ENCODE results near the gene KIF25.

KIF25 gene

GRCh38 chr6:168086616-168087015 is 89.1 kb downstream of the KIF25 start:
- no peak for DNase-seq (ENCODE audit: low read depth in 2 of 2, low spot score in 1 of 2)

GRCh38 chr6:168087436-168088160 is 90.1 kb downstream of the KIF25 start:
- no peak for DNase-seq (ENCODE audit: low read depth in 2 of 2, low spot score in 1 of 2)

- DNase-seq (ENCODE audit: low read depth in 2 of 2, low spot score in 1 of 2), result no peak
These were observed 90.9 kb downstream of the KIF25 start for GRCh38 chr6:168088161-168089053.

- DNase-seq (ENCODE audit: low read depth in 2 of 2, low spot score in 1 of 2), result no peak
These were observed 92.0 kb downstream of the KIF25 start for GRCh38 chr6:168089186-168090063.

GRCh38 chr6:168090064-168090690 is 92.7 kb downstream of the KIF25 start:
- no peak for DNase-seq (ENCODE audit: low read depth in 2 of 2, low spot score in 1 of 2)

GRCh38 chr6:168090706-168091105 is 93.2 kb downstream of the KIF25 start:
- no peak for DNase-seq (ENCODE audit: low read depth in 2 of 2, low spot score in 1 of 2)

GRCh38 chr6:168091381-168092264 is 94.2 kb downstream of the KIF25 start:
- no peak for DNase-seq (ENCODE audit: low read depth in 2 of 2, low spot score in 1 of 2)

- no peak for DNase-seq (ENCODE audit: low read depth in 2 of 2, low spot score in 1 of 2)
These were observed 95.1 kb downstream of the KIF25 start for GRCh38 chr6:168092541-168092940.

- DNase-seq (ENCODE audit: low read depth in 2 of 2, low spot score in 1 of 2), result no peak
These were observed 95.6 kb downstream of the KIF25 start for GRCh38 chr6:168093071-168093505.

GRCh38 chr6:168093634-168094033 is 96.2 kb downstream of the KIF25 start:
- DNase-seq (ENCODE audit: low read depth in 2 of 2, low spot score in 1 of 2), result no peak

All from stimulated activated CD8-positive, alpha-beta memory T cell treated with anti-CD3 and anti-CD28 coated beads, Interleukin-4, amount 100 ng/mL, for 1 hour (primary cell).